ENCODE results near the gene EPB41L2. TPM values are rescaled to one million over a fixed set of nuclear protein-coding genes. Genes with fewer than 3 reads are reported as not detected.
"Not testable (repeated sequence)": the region's sequence is repeated elsewhere in the genome, so short reads cannot be mapped to it uniquely, and the experiment has no call there.

The EPB41L2 gene
- total RNA-seq, 1 donor from 2014 or later: 61.8 TPM

- H3K4me3 Mint-ChIP-seq: no peak overlapping the region
- Histone ChIP-seq H3K9me3 (ENCODE audit: low read depth) (no peaks in the 10 kb centered on the region), H3K4me2 (no peak overlapping the region), H3K4me1 (peaks cover 26% of the 10 kb centered on the region), H3K27me3 (no peaks in the 10 kb centered on the region), H3K4me3 (no peak overlapping the region), H3F3A (ENCODE audit: low read depth) (no peaks in the 10 kb centered on the region), H3K9ac (no peak overlapping the region), H3K79me2 (ENCODE audit: low read depth) (no peaks in the 10 kb centered on the region), H3K36me3 (no peaks in the 10 kb centered on the region), H2AFZ (replicated peaks) (no peak overlapping the region), H3K27ac (no peak overlapping the region), H4K20me1 (ENCODE audit: low read depth) (no peaks in the 10 kb centered on the region)
- peaks cover 24% of the 10 kb centered on the region for H3K4me1 Mint-ChIP-seq
- H3K9me3 Mint-ChIP-seq: no peaks in the 10 kb centered on the region
- TF ChIP-seq EZH2 (IDR thresholded peaks at IDR 0.05) (no peak), EZH2phosphoT487 (IDR thresholded peaks at IDR 0.05) (no peak), CTCF (IDR thresholded peaks at IDR 0.05) (no peak)
- no peaks in the 10 kb centered on the region for H3K27me3 Mint-ChIP-seq (ENCODE audit: insufficient read depth, low read depth)
- no peak overlapping the region for H3K27ac Mint-ChIP-seq
- H3K36me3 Mint-ChIP-seq: peaks cover 6% of the 10 kb centered on the region
- no peak for DNase-seq (ENCODE audit: low spot score)
Observed at GRCh38 chr6:130944486-130944885, 118.6 kb downstream of the EPB41L2 start.

- no peak for DNase-seq (ENCODE audit: low spot score)
- no peaks in the 10 kb centered on the region for H3K79me2 ChIP-seq (ENCODE audit: low read depth)
- Mint-ChIP-seq H3K4me3 (no peak overlapping the region), H3K4me1 (peaks cover 25% of the 10 kb centered on the region), H3K9me3 (no peaks in the 10 kb centered on the region), H3K27ac (no peak overlapping the region), H3K36me3 (peaks cover 6% of the 10 kb centered on the region), H3K27me3 (ENCODE audit: insufficient read depth, low read depth) (no peaks in the 10 kb centered on the region)
- H4K20me1 ChIP-seq (ENCODE audit: low read depth): no peaks in the 10 kb centered on the region
- no peak overlapping the region for H2AFZ ChIP-seq (replicated peaks)
- TF ChIP-seq EZH2 (IDR thresholded peaks at IDR 0.05) (no peak), EZH2phosphoT487 (IDR thresholded peaks at IDR 0.05) (no peak), CTCF (IDR thresholded peaks at IDR 0.05) (no peak)
- H3K4me3 ChIP-seq: no peak overlapping the region
- H3K9me3 ChIP-seq (ENCODE audit: low read depth): no peaks in the 10 kb centered on the region
- H3K27me3 ChIP-seq: no peaks in the 10 kb centered on the region
- H3F3A ChIP-seq (ENCODE audit: low read depth): no peaks in the 10 kb centered on the region
- no peak overlapping the region for H3K27ac ChIP-seq
- H3K4me2 ChIP-seq: no peak overlapping the region
- H3K9ac ChIP-seq: no peak overlapping the region
- H3K4me1 ChIP-seq: peaks cover 26% of the 10 kb centered on the region
- no peaks in the 10 kb centered on the region for H3K36me3 ChIP-seq
Observed at GRCh38 chr6:130943738-130944137, 119.3 kb downstream of the EPB41L2 start.

- not testable (repeated sequence) for H3K27ac Mint-ChIP-seq; H3K9me3 ChIP-seq (ENCODE audit: low read depth); H3K4me2 ChIP-seq; H3K79me2 ChIP-seq (ENCODE audit: low read depth); H3K9me3 Mint-ChIP-seq; H3K27ac ChIP-seq; H3K27me3 ChIP-seq; H4K20me1 ChIP-seq (ENCODE audit: low read depth); DNase-seq (ENCODE audit: low spot score); H2AFZ ChIP-seq (replicated peaks); H3K4me3 ChIP-seq; H3K4me3 Mint-ChIP-seq; H3F3A ChIP-seq (ENCODE audit: low read depth); H3K36me3 Mint-ChIP-seq; H3K9ac ChIP-seq; H3K27me3 Mint-ChIP-seq (ENCODE audit: insufficient read depth, low read depth); H3K36me3 ChIP-seq
- H3K4me1 Mint-ChIP-seq: peaks cover 29% of the 10 kb centered on the region
- peaks cover 26% of the 10 kb centered on the region for H3K4me1 ChIP-seq
Observed at GRCh38 chr6:130942752-130943151, 120.3 kb downstream of the EPB41L2 start.

GRCh38 chr6:130937942-130938604 lies 125.0 kb downstream of the EPB41L2 start:
- no peak overlapping the region for H3K4me3 Mint-ChIP-seq
- no peaks in the 10 kb centered on the region for H3K9me3 Mint-ChIP-seq
- peaks cover 7% of the 10 kb centered on the region for H3K4me1 ChIP-seq
- peaks cover 14% of the 10 kb centered on the region for H3K4me1 Mint-ChIP-seq
- peaks cover 2% of the 10 kb centered on the region for H3K27me3 Mint-ChIP-seq (ENCODE audit: insufficient read depth, low read depth)
- no peaks in the 10 kb centered on the region for H3K79me2 ChIP-seq (ENCODE audit: low read depth)
- H3K4me2 ChIP-seq: no peak overlapping the region
- H3K9ac ChIP-seq: no peak overlapping the region
- H4K20me1 ChIP-seq (ENCODE audit: low read depth): no peaks in the 10 kb centered on the region
- H3K36me3 ChIP-seq: no peaks in the 10 kb centered on the region
- H3K27ac ChIP-seq: no peak overlapping the region
- H3K27ac Mint-ChIP-seq: no peak overlapping the region
- no peaks in the 10 kb centered on the region for H3K27me3 ChIP-seq
- no peaks in the 10 kb centered on the region for H3K9me3 ChIP-seq (ENCODE audit: low read depth)
- no peak overlapping the region for H3K4me3 ChIP-seq
- no peak overlapping the region for H2AFZ ChIP-seq (replicated peaks)
- H3F3A ChIP-seq (ENCODE audit: low read depth): no peaks in the 10 kb centered on the region
- TF ChIP-seq EZH2 (IDR thresholded peaks at IDR 0.05) (no peak), EZH2phosphoT487 (IDR thresholded peaks at IDR 0.05) (no peak), CTCF (IDR thresholded peaks at IDR 0.05) (no peak)
- no peak for DNase-seq (ENCODE audit: low spot score)
- peaks cover 2% of the 10 kb centered on the region for H3K36me3 Mint-ChIP-seq
